GM18526 (cell line): ENCODE measurements around the gene LMX1B.

ENCODE experiments used
- POLR2A ChIP-seq: IDR thresholded peaks from 3 replicates; pipeline ENCODE4 v1.6.1; 2011; ENCODE audit not compliant: insufficient read length; ENCODE audit errors: extremely low read depth

LMX1B gene

GRCh38 chr9:126650404-126651341 lies 36.9 kb downstream of the LMX1B start:
- no peak for TF ChIP-seq POLR2A

GRCh38 chr9:126652140-126652582 lies 38.4 kb downstream of the LMX1B start:
- TF ChIP-seq POLR2A: no peak

DNA sequence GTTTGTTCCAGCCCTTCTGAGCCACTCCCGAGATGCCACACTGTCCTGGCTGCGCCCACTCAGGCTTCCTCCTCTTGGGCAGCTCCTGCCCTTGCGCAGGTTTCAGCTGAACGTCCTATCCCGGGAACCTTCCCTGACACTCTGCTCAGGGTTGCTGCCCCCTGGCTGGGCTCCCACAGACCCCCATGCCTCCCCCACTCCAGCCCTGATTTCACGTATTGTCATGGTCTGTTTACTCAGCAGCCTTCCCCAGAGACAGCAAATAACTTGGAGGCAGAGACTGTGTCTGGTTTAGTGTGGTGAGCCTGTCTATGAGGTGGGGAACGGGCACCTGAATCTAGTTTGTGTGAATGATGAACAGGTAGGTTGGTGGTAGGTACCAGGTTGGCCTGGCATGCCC lies 40.4 kb downstream of the LMX1B start:
- TF ChIP-seq POLR2A: no peak

DNA sequence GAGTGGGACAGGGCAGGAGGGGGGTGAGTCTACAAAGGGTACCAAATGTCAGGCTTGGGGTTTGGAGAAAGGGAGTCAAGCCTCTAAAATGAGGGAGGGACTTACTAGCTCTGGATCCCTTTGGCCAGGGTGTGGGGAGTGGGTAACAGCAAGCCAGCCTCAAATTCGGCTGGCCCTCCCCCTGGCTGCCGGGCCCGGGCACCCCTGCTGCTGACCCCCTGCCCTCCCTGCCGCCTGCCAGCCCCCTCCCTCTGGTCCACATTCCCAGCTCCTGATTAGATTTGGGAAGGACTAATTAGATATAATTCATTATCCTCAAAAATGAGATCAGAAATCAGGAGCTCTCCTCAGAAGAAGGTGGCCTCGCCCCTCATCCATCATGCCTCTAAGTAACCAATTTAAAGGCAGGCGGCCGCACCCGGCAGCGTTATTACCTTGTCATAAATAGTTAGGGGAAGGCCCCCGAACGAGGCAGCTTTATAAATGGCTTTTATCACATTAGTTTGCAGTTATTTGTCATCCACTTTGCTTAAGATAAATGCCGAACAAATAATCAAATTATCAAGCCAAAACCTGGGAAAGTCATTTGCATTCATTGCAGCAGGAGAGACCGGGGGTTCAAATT lies 44.6 kb downstream of the LMX1B start:
- no peak for TF ChIP-seq POLR2A

GRCh38 chr9:126658956-126659555 lies 45.3 kb downstream of the LMX1B start:
- TF ChIP-seq POLR2A: no peak

DNA sequence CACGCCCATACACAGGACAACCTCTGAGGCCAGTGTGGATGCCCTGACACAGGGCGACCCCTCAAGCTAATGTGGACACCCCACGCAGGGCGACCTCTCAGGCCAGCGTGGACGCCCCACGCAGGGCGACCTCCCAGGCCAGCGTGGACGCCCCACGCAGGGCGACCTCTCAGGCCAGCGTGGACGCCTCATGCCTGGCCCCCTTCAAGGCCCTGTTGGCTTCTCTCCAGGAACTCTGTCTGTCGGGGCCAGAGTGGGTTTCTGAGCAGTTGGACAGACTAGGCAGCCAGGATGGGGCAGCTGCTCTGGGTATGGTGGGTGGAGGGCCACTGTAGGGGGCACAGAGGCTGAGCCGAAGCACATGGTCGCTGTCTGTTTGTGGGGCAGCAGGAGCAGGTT lies 47.4 kb downstream of the LMX1B start:
- no peak for TF ChIP-seq POLR2A

DNA sequence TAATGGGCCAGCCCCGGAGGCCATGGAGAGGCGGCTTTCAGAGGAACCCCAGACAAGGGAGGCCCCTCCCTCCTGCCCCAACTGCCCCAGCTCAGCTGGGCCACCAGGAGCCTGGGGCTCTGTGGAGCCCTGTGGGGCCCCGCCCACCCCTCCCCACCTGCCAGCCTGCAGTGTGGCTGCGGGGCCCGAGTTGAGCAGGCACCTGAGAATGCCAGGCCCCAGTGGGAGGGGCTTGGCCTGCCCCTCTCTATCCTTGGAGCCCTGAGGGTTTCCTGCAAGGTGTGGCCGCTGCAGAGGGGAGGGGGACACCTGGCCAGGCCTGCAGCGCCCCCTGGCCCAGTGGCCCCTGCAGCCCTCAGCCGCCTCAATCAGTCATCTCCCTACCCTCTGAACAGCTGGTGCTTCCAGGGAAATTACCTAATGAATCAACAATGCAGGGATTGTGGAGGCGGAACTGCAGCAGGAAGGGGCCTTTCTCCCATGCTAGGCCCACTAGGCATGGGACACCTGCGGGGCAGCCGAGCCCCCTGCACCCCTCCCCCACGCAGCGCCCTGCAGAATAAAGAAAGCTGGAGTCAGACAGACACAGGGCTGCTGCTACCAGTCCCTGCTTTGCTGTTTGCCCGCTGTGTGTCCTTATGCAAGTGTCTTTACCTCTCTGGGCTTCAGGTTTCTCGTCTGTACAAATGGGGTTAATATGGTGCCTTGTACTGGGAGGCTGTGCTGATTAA lies 48.0 kb downstream of the LMX1B start:
- no peak for TF ChIP-seq POLR2A

- TF ChIP-seq POLR2A: no peak
These were observed 49.9 kb downstream of the LMX1B start for GRCh38 chr9:126663661-126664072.

GRCh38 chr9:126664900-126665643 lies 51.3 kb downstream of the LMX1B start:
- TF ChIP-seq POLR2A: no peak

DNA sequence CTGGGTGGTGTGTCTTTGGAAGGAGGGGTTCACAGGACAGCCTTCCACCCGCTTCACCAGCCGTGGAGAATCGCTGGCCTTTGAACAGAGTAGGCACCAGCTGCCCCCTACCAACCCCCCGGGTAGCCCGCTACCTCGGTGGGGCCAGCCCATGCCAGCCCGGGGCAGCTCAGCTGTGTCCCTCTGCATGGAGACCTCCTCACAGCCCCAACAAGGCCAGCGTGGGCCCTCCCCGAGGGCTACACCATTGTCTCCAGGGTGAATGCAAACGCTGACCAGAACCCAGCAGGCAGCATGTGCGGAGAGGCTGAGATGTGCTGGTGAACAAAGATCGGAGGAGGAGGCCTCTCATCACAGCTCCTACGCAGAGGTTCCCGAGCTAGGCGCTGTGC lies 51.9 kb downstream of the LMX1B start:
- no peak for TF ChIP-seq POLR2A

GRCh38 chr9:126666155-126666803 lies 52.6 kb downstream of the LMX1B start:
- no peak for TF ChIP-seq POLR2A

DNA sequence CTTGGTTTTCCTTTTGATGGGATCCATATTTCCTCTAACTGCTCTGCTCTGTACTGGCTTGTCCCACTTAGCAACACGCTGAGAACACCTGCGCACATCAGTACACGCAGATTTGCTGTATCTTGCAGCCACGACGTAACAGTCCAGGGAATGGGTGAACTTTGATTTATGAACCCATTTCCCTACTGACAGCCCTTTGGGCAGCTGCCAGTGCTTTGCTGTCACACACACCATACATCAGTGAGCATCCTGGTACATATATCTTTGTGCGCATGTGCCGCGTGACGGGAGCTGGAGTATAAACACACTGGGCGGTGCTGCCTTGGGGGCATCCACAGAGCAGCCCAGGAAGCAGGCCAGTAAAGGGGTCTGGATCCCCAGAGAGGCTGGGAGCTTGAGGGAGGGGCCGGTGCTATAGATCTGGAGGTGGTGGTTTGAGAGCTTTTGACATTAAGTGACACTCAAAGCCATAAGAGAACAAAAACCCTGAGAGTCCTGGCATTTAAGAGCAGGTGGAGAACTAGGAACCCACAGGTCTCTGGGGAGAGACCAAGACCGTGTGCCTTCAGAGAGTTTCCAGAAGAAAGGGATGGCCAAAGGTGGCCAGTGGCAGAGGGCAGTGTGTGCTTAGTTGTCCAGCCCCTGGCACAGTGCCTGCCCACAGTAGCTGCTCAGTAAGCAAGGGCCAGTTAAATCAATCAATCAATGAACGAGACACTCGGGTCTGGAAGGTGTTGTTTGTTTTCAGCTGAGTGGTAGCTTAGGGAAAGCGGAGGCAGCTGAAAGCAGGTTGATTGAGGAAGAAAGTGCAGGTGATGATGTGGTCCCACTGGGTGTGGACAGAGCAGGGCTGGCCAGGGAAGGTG lies 53.7 kb downstream of the LMX1B start:
- TF ChIP-seq POLR2A: no peak

GRCh38 chr9:126668058-126668457 lies 54.3 kb downstream of the LMX1B start:
- no peak for TF ChIP-seq POLR2A
